GM12878 (cell line): ENCODE data around the gene SCN4A.

Experiments used
- CTCF ChIP-seq, 3 experiments: IDR thresholded peaks in 2 of 3; conservative IDR thresholded peaks in 1 of 3; 2 replicates each; pipeline ENCODE4 v1.5.1; 2011; ENCODE audit warnings: low read depth in 3 of 3, low read length in 3 of 3, mild to moderate bottlenecking in 3 of 3, control low read depth in 2 of 3, moderate library complexity in 2 of 3, inconsistent platforms in 1 of 3, mixed read lengths in 1 of 3; ENCODE audit not compliant: control insufficient read depth in 2 of 3, insufficient read depth in 1 of 3; ENCODE audit errors: extremely low read depth in 1 of 3
- ELK1 ChIP-seq: IDR thresholded peaks from 2 replicates; pipeline ENCODE4 v1.6.1; 2012; ENCODE audit warnings: low read depth, low read length, improper control_type of control experiment
- GABPA ChIP-seq: IDR thresholded peaks from 2 replicates; pipeline ENCODE4 v1.6.1; 2014; ENCODE audit warnings: antibody characterized with exemption, low read depth, mild to moderate bottlenecking, inconsistent platforms
- MYC ChIP-seq: IDR thresholded peaks from 2 replicates; pipeline ENCODE4 v1.6.1; 2011; ENCODE audit warnings: mild to moderate bottlenecking, low read length, moderate library complexity, inconsistent platforms; ENCODE audit not compliant: insufficient read depth, insufficient replicate concordance, insufficient read length, severe bottlenecking
- POLR2AphosphoS5 ChIP-seq: IDR thresholded peaks from 2 replicates; pipeline ENCODE4 v1.6.1; 2011; ENCODE audit warnings: mild to moderate bottlenecking, low read length, inconsistent platforms
- RAD21 ChIP-seq: IDR thresholded peaks from 2 replicates; pipeline ENCODE4 v1.6.1; 2011; ENCODE audit warnings: mild to moderate bottlenecking, low read depth, low read length, moderate library complexity; ENCODE audit not compliant: insufficient read depth
- SP1 ChIP-seq: IDR thresholded peaks from one replicate; pipeline ENCODE4 v1.6.1; 2011; ENCODE audit warnings: low read depth, low read length
- SRF ChIP-seq, 2 experiments: IDR thresholded peaks; 2 replicates each; pipeline ENCODE4 v1.6.1; 2011; ENCODE audit warnings: low read depth in 2 of 2, low read length in 2 of 2, mild to moderate bottlenecking in 1 of 2, moderate library complexity in 1 of 2
- TCF12 ChIP-seq: IDR thresholded peaks from 2 replicates; pipeline ENCODE4 v1.6.1; 2011; ENCODE audit warnings: low read depth, mild to moderate bottlenecking, low read length
- ZNF24 ChIP-seq: fragments of 450-650 bp; IDR thresholded peaks from 2 replicates; pipeline ENCODE4 v1.6.1; 2017; ENCODE audit warnings: antibody characterized with exemption, mild to moderate bottlenecking
- TF ChIP-seq, protein P1 (sequence below): IDR thresholded peaks from 2 replicates; pipeline ENCODE4 v1.6.1; 2012; ENCODE audit warnings: mild to moderate bottlenecking, low read depth, low read length

- TF ChIP-seq MYC (no peak), ELK1 (no peak), TCF12 (no peak), CTCF (IDR thresholded peaks at IDR 0.05 in 2 of 3, conservative IDR thresholded peaks at IDR 0.05 in 1 of 3; ENCODE audit: control insufficient read depth in 2 of 3, extremely low read depth in 1 of 3, insufficient read depth in 1 of 3, low read depth in 3 of 3, low read length in 3 of 3) (no peak), GABPA (no peak), RAD21 (no peak), POLR2AphosphoS5 (no peak), SP1 (no peak), SRF (IDR thresholded peaks at IDR 0.05; ENCODE audit: low read depth in 2 of 2, low read length in 2 of 2) (no peak), ZNF24 (no peak)
- TF ChIP-seq, protein P1, sequence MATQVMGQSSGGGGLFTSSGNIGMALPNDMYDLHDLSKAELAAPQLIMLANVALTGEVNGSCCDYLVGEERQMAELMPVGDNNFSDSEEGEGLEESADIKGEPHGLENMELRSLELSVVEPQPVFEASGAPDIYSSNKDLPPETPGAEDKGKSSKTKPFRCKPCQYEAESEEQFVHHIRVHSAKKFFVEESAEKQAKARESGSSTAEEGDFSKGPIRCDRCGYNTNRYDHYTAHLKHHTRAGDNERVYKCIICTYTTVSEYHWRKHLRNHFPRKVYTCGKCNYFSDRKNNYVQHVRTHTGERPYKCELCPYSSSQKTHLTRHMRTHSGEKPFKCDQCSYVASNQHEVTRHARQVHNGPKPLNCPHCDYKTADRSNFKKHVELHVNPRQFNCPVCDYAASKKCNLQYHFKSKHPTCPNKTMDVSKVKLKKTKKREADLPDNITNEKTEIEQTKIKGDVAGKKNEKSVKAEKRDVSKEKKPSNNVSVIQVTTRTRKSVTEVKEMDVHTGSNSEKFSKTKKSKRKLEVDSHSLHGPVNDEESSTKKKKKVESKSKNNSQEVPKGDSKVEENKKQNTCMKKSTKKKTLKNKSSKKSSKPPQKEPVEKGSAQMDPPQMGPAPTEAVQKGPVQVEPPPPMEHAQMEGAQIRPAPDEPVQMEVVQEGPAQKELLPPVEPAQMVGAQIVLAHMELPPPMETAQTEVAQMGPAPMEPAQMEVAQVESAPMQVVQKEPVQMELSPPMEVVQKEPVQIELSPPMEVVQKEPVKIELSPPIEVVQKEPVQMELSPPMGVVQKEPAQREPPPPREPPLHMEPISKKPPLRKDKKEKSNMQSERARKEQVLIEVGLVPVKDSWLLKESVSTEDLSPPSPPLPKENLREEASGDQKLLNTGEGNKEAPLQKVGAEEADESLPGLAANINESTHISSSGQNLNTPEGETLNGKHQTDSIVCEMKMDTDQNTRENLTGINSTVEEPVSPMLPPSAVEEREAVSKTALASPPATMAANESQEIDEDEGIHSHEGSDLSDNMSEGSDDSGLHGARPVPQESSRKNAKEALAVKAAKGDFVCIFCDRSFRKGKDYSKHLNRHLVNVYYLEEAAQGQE = no peak
Measured at GRCh38 chr17:63918305-63918704, 54.4 kb downstream of the SCN4A start.
